Astrocyte (in vitro differentiated cells and primary cell): Measurements from ENCODE around the gene SSX2IP. TPM values are rescaled to one million over a fixed set of nuclear protein-coding genes. Genes with fewer than 3 reads are reported as not detected.

ENCODE experiments used
- DNase-seq: peaks from one replicate; pipeline ENCODE4 v3.0.0-alpha.2; 2010; ENCODE audit warnings: low read depth
- FAIRE-seq: peaks from 2 replicates; lab custom pipeline; 2011; peaks lifted over from hg19 to GRCh38; lab: Jason Lieb, UNC
- H2AFZ ChIP-seq: 2 replicates; pipeline ENCODE4 v1.6.0; 2012; ENCODE audit warnings: low read depth, low read length, inconsistent platforms
- H3K27ac ChIP-seq: 2 replicates; pipeline ENCODE4 v1.5.1; 2011; ENCODE audit warnings: low read depth, low read length, inconsistent platforms
- H3K27me3 ChIP-seq: 2 replicates; pipeline ENCODE4 v1.6.0; 2011; ENCODE audit warnings: low read length, inconsistent platforms; ENCODE audit not compliant: insufficient read depth
- H3K36me3 ChIP-seq: 2 replicates; pipeline ENCODE4 v1.5.1; 2011; ENCODE audit warnings: low read length, inconsistent platforms; ENCODE audit not compliant: insufficient read depth
- H3K4me1 ChIP-seq: 2 replicates; pipeline ENCODE4 v1.5.1; 2011; ENCODE audit warnings: low read length, inconsistent platforms; ENCODE audit not compliant: insufficient read depth
- H3K4me2 ChIP-seq: 2 replicates; pipeline ENCODE4 v1.6.0; 2012; ENCODE audit warnings: low read length, inconsistent platforms
- H3K4me3 ChIP-seq: 2 replicates; pipeline ENCODE4 v1.5.1; 2011; ENCODE audit warnings: low read depth, mild to moderate bottlenecking, low read length, inconsistent platforms; ENCODE audit not compliant: insufficient read depth
- H3K79me2 ChIP-seq: 2 replicates; pipeline ENCODE4 v1.6.0; 2012; ENCODE audit warnings: mild to moderate bottlenecking, low read length, inconsistent platforms; ENCODE audit not compliant: insufficient read depth
- H3K9ac ChIP-seq: 2 replicates; pipeline ENCODE4 v1.6.0; 2012; ENCODE audit warnings: mild to moderate bottlenecking, low read length, inconsistent platforms
- H3K9me3 ChIP-seq: 2 replicates; pipeline ENCODE4 v1.5.1; 2012; ENCODE audit warnings: low read depth, mild to moderate bottlenecking, low read length, inconsistent platforms; ENCODE audit not compliant: insufficient read depth
- H4K20me1 ChIP-seq: 2 replicates; pipeline ENCODE4 v1.6.0; 2012; ENCODE audit warnings: low read length, inconsistent platforms; ENCODE audit not compliant: insufficient read depth
- H3K27ac Mint-ChIP-seq: one replicate; pipeline ENCODE4 v1.8.0; 2021; ENCODE audit warnings: mild to moderate bottlenecking, mixed read lengths; ENCODE audit not compliant: unreplicated experiment
- H3K27me3 Mint-ChIP-seq: one replicate; pipeline ENCODE4 v1.8.0; 2021; ENCODE audit warnings: low read depth, mixed read lengths; ENCODE audit not compliant: unreplicated experiment
- H3K36me3 Mint-ChIP-seq: one replicate; pipeline ENCODE4 v1.8.0; 2021; ENCODE audit warnings: low read depth, mixed read lengths; ENCODE audit not compliant: unreplicated experiment
- H3K4me1 Mint-ChIP-seq: one replicate; pipeline ENCODE4 v1.8.0; 2021; ENCODE audit warnings: low read depth, mixed read lengths; ENCODE audit not compliant: unreplicated experiment
- H3K4me3 Mint-ChIP-seq: one replicate; pipeline ENCODE4 v1.8.0; 2021; ENCODE audit warnings: mild to moderate bottlenecking, moderate library complexity, mixed read lengths; ENCODE audit not compliant: unreplicated experiment
- H3K9me3 Mint-ChIP-seq: one replicate; pipeline ENCODE4 v1.8.0; 2021; ENCODE audit warnings: mild to moderate bottlenecking, mixed read lengths; ENCODE audit not compliant: unreplicated experiment
- EZH2 ChIP-seq: IDR thresholded peaks from 2 replicates; pipeline ENCODE4 v1.6.1; 2012; ENCODE audit warnings: mild to moderate bottlenecking, low read length, inconsistent platforms; ENCODE audit not compliant: insufficient read depth
- total RNA-seq: library from RNA; stranded (reverse); gene quantifications from 2 replicates; pipeline ENCODE4 v1.2.1, GENCODE V29; 2021
- TF ChIP-seq, protein P1 (sequence below): IDR thresholded peaks from 2 replicates; pipeline ENCODE4 v1.5.1; 2011; ENCODE audit warnings: low read depth, mild to moderate bottlenecking, inconsistent platforms, low read length, moderate library complexity; ENCODE audit not compliant: insufficient read depth

SSX2IP gene
- total RNA-seq, 1 donor from 2014 or later: 13.4 TPM

- Histone ChIP-seq H4K20me1 (peaks cover 6% of the 10 kb centered on the region), H3K36me3 (no peaks in the 10 kb centered on the region), H3K4me1 (peaks cover 15% of the 10 kb centered on the region), H3K9ac (no peak overlapping the region), H3K79me2 (peaks cover 38% of the 10 kb centered on the region), H3K4me3 (no peak overlapping the region), H2AFZ (no peak overlapping the region), H3K4me2 (peak overlapping the region; percentile 98), H3K9me3 (no peaks in the 10 kb centered on the region), H3K27me3 (no peaks in the 10 kb centered on the region), H3K27ac (no peak overlapping the region)
- Mint-ChIP-seq H3K4me3 (no peak overlapping the region), H3K4me1 (peaks cover 14% of the 10 kb centered on the region), H3K27me3 (no peaks in the 10 kb centered on the region), H3K36me3 (no peaks in the 10 kb centered on the region), H3K27ac (no peak overlapping the region), H3K9me3 (no peaks in the 10 kb centered on the region)
- DNase-seq (peak; percentile 73), FAIRE-seq (peak; percentile 17)
- no peak for TF ChIP-seq EZH2
- TF ChIP-seq, protein P1, sequence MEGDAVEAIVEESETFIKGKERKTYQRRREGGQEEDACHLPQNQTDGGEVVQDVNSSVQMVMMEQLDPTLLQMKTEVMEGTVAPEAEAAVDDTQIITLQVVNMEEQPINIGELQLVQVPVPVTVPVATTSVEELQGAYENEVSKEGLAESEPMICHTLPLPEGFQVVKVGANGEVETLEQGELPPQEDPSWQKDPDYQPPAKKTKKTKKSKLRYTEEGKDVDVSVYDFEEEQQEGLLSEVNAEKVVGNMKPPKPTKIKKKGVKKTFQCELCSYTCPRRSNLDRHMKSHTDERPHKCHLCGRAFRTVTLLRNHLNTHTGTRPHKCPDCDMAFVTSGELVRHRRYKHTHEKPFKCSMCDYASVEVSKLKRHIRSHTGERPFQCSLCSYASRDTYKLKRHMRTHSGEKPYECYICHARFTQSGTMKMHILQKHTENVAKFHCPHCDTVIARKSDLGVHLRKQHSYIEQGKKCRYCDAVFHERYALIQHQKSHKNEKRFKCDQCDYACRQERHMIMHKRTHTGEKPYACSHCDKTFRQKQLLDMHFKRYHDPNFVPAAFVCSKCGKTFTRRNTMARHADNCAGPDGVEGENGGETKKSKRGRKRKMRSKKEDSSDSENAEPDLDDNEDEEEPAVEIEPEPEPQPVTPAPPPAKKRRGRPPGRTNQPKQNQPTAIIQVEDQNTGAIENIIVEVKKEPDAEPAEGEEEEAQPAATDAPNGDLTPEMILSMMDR: no peak
These were observed 2.4 kb downstream of the SSX2IP start for GRCh38 chr1:84687714-84688462.

DNA sequence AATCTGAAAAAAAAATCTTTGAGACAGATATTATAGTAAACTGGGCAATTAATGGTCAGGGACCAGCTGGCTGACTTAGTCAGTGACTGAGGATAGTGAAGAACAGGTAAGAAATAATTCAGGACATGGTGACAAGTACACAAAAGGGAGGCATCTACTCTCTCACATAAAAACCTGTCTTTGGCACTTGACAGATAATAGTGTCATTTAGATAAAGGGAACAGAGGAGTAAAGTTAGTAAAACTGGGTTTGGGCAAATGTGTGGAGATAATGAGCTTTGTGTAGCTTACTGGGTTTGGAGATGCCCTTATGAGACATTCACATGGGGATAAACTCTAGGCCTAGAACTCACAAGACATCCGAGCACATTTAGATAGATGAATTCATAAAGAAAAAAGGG lies 4.0 kb downstream of the SSX2IP start:
- H3K27ac ChIP-seq: no peak overlapping the region
- Mint-ChIP-seq H3K9me3 (no peaks in the 10 kb centered on the region), H3K4me1 (peaks cover 10% of the 10 kb centered on the region), H3K4me3 (no peak overlapping the region), H3K27ac (no peak overlapping the region), H3K27me3 (no peaks in the 10 kb centered on the region), H3K36me3 (no peaks in the 10 kb centered on the region)
- peaks cover 46% of the 10 kb centered on the region for H3K79me2 ChIP-seq
- TF ChIP-seq, protein P1: no peak
- no peak for TF ChIP-seq EZH2
- no peak overlapping the region for H3K9ac ChIP-seq
- peaks cover 15% of the 10 kb centered on the region for H3K4me1 ChIP-seq
- H3K4me3 ChIP-seq: no peak overlapping the region
- no peaks in the 10 kb centered on the region for H3K36me3 ChIP-seq
- no peak overlapping the region for H3K4me2 ChIP-seq
- no peak overlapping the region for H2AFZ ChIP-seq
- no peaks in the 10 kb centered on the region for H3K9me3 ChIP-seq
- FAIRE-seq (no peak), DNase-seq (no peak)
- H4K20me1 ChIP-seq: peaks cover 6% of the 10 kb centered on the region
- no peaks in the 10 kb centered on the region for H3K27me3 ChIP-seq

DNA sequence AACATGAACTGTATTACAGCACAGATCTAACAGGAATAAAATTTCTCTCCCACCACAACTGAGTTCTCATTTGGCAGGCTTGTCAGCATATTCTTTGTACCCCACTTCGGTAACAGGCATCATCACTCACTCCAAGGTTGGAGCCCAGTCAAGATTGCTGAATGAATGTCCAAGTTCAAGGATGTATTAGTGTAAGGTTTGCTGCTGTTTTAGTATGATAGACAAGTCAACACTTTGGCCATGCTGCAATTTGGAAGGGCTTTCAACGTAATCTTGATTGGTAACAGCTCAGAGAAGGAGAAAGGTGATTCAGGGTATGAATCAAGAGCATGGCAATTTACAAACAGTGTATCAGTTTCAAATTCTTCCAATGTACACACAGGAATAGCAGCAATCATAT lies 6.8 kb downstream of the SSX2IP start:
- Histone ChIP-seq H2AFZ (no peak overlapping the region), H4K20me1 (peaks cover 6% of the 10 kb centered on the region), H3K27me3 (no peaks in the 10 kb centered on the region), H3K36me3 (no peaks in the 10 kb centered on the region), H3K9me3 (no peaks in the 10 kb centered on the region), H3K27ac (no peak overlapping the region), H3K4me2 (no peak overlapping the region), H3K4me3 (no peak overlapping the region), H3K4me1 (peaks cover 5% of the 10 kb centered on the region), H3K79me2 (peaks cover 38% of the 10 kb centered on the region), H3K9ac (no peak overlapping the region)
- Mint-ChIP-seq H3K36me3 (no peaks in the 10 kb centered on the region), H3K9me3 (no peaks in the 10 kb centered on the region), H3K27me3 (no peaks in the 10 kb centered on the region), H3K4me3 (no peak overlapping the region), H3K4me1 (peaks cover 2% of the 10 kb centered on the region), H3K27ac (no peak overlapping the region)
- TF ChIP-seq, protein P1: no peak
- no peak for TF ChIP-seq EZH2
- DNase-seq (no peak), FAIRE-seq (no peak)
